HepG2 (cell line): Measurements from ENCODE around the gene WDR91. TPM values are rescaled to one million over a fixed set of nuclear protein-coding genes. Genes with fewer than 3 reads are reported as not detected.

Experiments used
- AGO2 ChIP-seq: fragments of 200-400 bp; formaldehyde crosslinking; optimal IDR thresholded peaks from 2 replicates; pipeline ENCODE3; 2017; ENCODE audit warnings: mild to moderate bottlenecking, low read depth, low read length, moderate library complexity
- BHLHE40 ChIP-seq: IDR thresholded peaks from 2 replicates; pipeline ENCODE4 v1.6.1; 2011; ENCODE audit warnings: low read length, improper control_type of control experiment
- CBX1 ChIP-seq: IDR thresholded peaks from one replicate; pipeline ENCODE4 v1.6.1; 2016; ENCODE audit warnings: antibody characterized with exemption, low read depth
- JUND ChIP-seq: sonication (generic); formaldehyde crosslinking; IDR thresholded peaks from 2 replicates; pipeline ENCODE4 v1.8.0; 2022; ENCODE audit warnings: mild to moderate bottlenecking, missing genetic modification reagents
- KLF9 ChIP-seq: IDR thresholded peaks from 2 replicates; pipeline ENCODE4 v1.6.1; 2016; ENCODE audit warnings: low read depth
- MAZ ChIP-seq, 2 experiments: sonication (generic) in 1 of 2; formaldehyde crosslinking in 1 of 2; IDR thresholded peaks; 2 replicates each; pipeline versions ENCODE4 v1.5.0 to v1.6.1; 2012 to 2020; ENCODE audit warnings: low read depth in 2 of 2, mild to moderate bottlenecking in 2 of 2, borderline replicate concordance in 1 of 2, improper control_type of control experiment in 1 of 2, low read length in 1 of 2, missing genetic modification reagents in 1 of 2, moderate library complexity in 1 of 2
- REL ChIP-seq: sonication (generic); formaldehyde crosslinking; conservative IDR thresholded peaks from 2 replicates; pipeline ENCODE4 v1.8.0; 2022; ENCODE audit warnings: mild to moderate bottlenecking, missing genetic modification reagents, moderate library complexity
- ZNF224 ChIP-seq: sonication (generic); formaldehyde crosslinking; IDR thresholded peaks from 2 replicates; pipeline ENCODE4 v1.5.0; 2020; ENCODE audit warnings: mild to moderate bottlenecking, missing genetic modification reagents
- ZNF264 ChIP-seq: sonication (generic); formaldehyde crosslinking; IDR thresholded peaks from 2 replicates; pipeline ENCODE4 v1.4.0; 2020; ENCODE audit warnings: missing genetic modification reagents
- ZNF430 ChIP-seq: sonication (generic); formaldehyde crosslinking; IDR thresholded peaks from 2 replicates; pipeline ENCODE4 v1.9.0; 2021; ENCODE audit warnings: mild to moderate bottlenecking, missing genetic modification reagents
- ZNF451 ChIP-seq: sonication (generic); formaldehyde crosslinking; IDR thresholded peaks from 2 replicates; pipeline ENCODE4 v1.5.0; 2020; ENCODE audit warnings: mild to moderate bottlenecking, missing genetic modification reagents
- ZNF816 ChIP-seq: sonication (generic); formaldehyde crosslinking; IDR thresholded peaks from 2 replicates; pipeline ENCODE4 v1.8.0; 2022; ENCODE audit warnings: missing genetic modification reagents, mild to moderate bottlenecking, borderline replicate concordance
- polyA plus RNA-seq, 8 experiments: library from polyadenylated mRNA; depleted of rRNA in 3 of 8; stranded (reverse) in 7 of 8; unstranded in 1 of 8; fragments of >200 nt; fragmentation: Illumina TruSeq in 4 of 8; extraction: Trizol in 4 of 8; gene quantifications; 2 replicates each; pipeline versions ENCODE4 v1.2.1 to v1.2.3, GENCODE V29; 2011 to 2016; ENCODE audit warnings: low read depth in 4 of 8, missing spikeins in 1 of 8, mixed read lengths in 1 of 8; ENCODE audit not compliant: insufficient read depth in 1 of 8
- total RNA-seq, 5 experiments: library from RNA; depleted of rRNA; stranded (reverse); fragments of >200 nt; fragmentation: Illumina TruSeq; extraction: Trizol; gene quantifications; 2 replicates each; pipeline ENCODE4 v1.2.3, GENCODE V29; 2016; ENCODE audit warnings: low read depth in 1 of 5
- TF ChIP-seq, protein P1 (sequence below): sonication (generic); formaldehyde crosslinking; conservative IDR thresholded peaks from 2 replicates; pipeline ENCODE4 v1.4.0; 2020; ENCODE audit warnings: mild to moderate bottlenecking, missing genetic modification reagents, moderate library complexity
- TF ChIP-seq, protein P2 (sequence below): sonication (generic); formaldehyde crosslinking; IDR thresholded peaks from 2 replicates; pipeline ENCODE4 v1.5.0; 2020; ENCODE audit warnings: mild to moderate bottlenecking, missing genetic modification reagents, borderline replicate concordance
- TF ChIP-seq, protein P3 (sequence below): sonication (generic); formaldehyde crosslinking; IDR thresholded peaks from 2 replicates; pipeline ENCODE4 v1.4.0; 2020; ENCODE audit warnings: missing genetic modification reagents, mild to moderate bottlenecking, borderline replicate concordance
- TF ChIP-seq, protein P4 (sequence below): sonication (generic); formaldehyde crosslinking; conservative IDR thresholded peaks from 2 replicates; pipeline ENCODE4 v1.4.0; 2020; ENCODE audit warnings: missing genetic modification reagents

WDR91 gene
- total and polyA plus RNA-seq, 2 of the 13 experiments (the other 11 are each of a cell fraction or from before 2014, with no cell fraction given), result 11.6 to 12.1 TPM

DNA sequence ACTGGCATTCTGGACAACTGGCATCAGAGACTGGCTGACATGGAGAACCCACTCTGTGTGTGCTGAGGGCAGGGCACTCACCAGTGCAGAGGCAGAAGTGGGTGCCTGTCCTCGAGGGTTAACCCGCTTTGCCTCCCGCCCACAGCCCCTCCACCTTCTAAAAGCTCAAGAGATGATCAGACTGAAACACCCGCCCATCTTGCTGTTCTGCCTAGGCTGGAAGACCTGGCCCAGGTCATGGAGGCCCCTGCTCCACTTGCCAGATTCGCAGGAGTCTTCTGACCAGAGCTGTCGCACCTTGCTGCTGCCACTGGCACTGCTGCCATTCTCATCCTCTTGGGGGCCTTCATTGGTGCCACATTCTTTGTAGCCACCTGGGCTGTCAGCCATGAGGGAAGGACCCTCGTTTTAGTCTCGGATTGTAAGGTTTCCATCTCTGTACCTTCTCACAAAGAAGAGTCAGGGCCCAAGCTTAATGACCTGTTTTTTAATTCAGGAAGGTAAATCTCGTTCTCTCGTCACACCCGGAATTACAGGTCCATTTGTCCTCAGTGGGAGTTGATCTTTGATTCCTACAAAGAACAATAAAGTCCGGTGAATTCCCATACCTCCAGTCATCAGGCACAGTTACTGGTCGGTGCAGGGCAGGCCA lies 42.7 kb downstream of the WDR91 start (continued):
- TF ChIP-seq, protein P1, sequence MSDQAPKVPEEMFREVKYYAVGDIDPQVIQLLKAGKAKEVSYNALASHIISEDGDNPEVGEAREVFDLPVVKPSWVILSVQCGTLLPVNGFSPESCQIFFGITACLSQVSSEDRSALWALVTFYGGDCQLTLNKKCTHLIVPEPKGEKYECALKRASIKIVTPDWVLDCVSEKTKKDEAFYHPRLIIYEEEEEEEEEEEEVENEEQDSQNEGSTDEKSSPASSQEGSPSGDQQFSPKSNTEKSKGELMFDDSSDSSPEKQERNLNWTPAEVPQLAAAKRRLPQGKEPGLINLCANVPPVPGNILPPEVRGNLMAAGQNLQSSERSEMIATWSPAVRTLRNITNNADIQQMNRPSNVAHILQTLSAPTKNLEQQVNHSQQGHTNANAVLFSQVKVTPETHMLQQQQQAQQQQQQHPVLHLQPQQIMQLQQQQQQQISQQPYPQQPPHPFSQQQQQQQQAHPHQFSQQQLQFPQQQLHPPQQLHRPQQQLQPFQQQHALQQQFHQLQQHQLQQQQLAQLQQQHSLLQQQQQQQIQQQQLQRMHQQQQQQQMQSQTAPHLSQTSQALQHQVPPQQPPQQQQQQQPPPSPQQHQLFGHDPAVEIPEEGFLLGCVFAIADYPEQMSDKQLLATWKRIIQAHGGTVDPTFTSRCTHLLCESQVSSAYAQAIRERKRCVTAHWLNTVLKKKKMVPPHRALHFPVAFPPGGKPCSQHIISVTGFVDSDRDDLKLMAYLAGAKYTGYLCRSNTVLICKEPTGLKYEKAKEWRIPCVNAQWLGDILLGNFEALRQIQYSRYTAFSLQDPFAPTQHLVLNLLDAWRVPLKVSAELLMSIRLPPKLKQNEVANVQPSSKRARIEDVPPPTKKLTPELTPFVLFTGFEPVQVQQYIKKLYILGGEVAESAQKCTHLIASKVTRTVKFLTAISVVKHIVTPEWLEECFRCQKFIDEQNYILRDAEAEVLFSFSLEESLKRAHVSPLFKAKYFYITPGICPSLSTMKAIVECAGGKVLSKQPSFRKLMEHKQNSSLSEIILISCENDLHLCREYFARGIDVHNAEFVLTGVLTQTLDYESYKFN (CRISPR knock-in tag), result no peak
- TF ChIP-seq BHLHE40, result no peak
- TF ChIP-seq ZNF430, result peak; percentile 25; the same call in 1 of the 2 replicates
- 0 out of 2 replicates have a peak, but pooled peaks have one; percentile 22 for TF ChIP-seq JUND (CRISPR knock-in tag)
- no peak for TF ChIP-seq REL (CRISPR knock-in tag)
- TF ChIP-seq ZNF264 (CRISPR knock-in tag), result 0 out of 2 replicates have a peak, but pooled peaks have one; percentile 9
- TF ChIP-seq AGO2, result peak; percentile 73
- TF ChIP-seq, protein P2, sequence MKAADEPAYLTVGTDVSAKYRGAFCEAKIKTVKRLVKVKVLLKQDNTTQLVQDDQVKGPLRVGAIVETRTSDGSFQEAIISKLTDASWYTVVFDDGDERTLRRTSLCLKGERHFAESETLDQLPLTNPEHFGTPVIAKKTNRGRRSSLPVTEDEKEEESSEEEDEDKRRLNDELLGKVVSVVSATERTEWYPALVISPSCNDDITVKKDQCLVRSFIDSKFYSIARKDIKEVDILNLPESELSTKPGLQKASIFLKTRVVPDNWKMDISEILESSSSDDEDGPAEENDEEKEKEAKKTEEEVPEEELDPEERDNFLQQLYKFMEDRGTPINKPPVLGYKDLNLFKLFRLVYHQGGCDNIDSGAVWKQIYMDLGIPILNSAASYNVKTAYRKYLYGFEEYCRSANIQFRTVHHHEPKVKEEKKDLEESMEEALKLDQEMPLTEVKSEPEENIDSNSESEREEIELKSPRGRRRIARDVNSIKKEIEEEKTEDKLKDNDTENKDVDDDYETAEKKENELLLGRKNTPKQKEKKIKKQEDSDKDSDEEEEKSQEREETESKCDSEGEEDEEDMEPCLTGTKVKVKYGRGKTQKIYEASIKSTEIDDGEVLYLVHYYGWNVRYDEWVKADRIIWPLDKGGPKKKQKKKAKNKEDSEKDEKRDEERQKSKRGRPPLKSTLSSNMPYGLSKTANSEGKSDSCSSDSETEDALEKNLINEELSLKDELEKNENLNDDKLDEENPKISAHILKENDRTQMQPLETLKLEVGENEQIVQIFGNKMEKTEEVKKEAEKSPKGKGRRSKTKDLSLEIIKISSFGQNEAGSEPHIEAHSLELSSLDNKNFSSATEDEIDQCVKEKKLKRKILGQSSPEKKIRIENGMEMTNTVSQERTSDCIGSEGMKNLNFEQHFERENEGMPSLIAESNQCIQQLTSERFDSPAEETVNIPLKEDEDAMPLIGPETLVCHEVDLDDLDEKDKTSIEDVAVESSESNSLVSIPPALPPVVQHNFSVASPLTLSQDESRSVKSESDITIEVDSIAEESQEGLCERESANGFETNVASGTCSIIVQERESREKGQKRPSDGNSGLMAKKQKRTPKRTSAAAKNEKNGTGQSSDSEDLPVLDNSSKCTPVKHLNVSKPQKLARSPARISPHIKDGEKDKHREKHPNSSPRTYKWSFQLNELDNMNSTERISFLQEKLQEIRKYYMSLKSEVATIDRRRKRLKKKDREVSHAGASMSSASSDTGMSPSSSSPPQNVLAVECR (CRISPR knock-in tag), result peak; percentile 19; the same call in 1 of the 2 replicates
- TF ChIP-seq, protein P3, sequence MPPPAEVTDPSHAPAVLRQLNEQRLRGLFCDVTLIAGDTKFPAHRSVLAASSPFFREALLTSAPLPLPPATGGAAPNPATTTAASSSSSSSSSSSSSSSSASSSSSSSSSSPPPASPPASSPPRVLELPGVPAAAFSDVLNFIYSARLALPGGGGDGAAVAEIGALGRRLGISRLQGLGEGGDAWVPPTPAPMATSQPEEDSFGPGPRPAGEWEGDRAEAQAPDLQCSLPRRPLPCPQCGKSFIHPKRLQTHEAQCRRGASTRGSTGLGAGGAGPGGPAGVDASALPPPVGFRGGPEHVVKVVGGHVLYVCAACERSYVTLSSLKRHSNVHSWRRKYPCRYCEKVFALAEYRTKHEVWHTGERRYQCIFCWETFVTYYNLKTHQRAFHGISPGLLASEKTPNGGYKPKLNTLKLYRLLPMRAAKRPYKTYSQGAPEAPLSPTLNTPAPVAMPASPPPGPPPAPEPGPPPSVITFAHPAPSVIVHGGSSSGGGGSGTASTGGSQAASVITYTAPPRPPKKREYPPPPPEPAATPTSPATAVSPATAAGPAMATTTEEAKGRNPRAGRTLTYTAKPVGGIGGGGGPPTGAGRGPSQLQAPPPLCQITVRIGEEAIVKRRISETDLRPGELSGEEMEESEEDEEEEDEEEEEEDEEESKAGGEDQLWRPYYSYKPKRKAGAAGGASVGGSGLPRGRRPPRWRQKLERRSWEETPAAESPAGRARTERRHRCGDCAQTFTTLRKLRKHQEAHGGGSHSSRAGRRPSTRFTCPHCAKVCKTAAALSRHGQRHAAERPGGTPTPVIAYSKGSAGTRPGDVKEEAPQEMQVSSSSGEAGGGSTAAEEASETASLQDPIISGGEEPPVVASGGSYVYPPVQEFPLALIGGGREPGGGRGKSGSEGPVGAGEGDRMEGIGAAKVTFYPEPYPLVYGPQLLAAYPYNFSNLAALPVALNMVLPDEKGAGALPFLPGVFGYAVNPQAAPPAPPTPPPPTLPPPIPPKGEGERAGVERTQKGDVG (CRISPR knock-in tag), result no peak
- 0 out of 2 replicates have a peak, but pooled peaks have one; percentile 29 for TF ChIP-seq ZNF816 (CRISPR knock-in tag)
- TF ChIP-seq MAZ (IDR thresholded peaks at IDR 0.05; ENCODE audit: borderline replicate concordance, low read depth, low read length), result no peak
- 0 out of 2 replicates have a peak, but pooled peaks have one; percentile 19 for TF ChIP-seq MAZ (CRISPR knock-in tag; IDR thresholded peaks at IDR 0.05; ENCODE audit: low read depth)
- TF ChIP-seq ZNF451 (CRISPR knock-in tag), result no peak
- no peak for TF ChIP-seq CBX1
- 0 out of 2 replicates have a peak, but pooled peaks have one; percentile 33 for TF ChIP-seq ZNF224 (CRISPR knock-in tag)
- 0 out of 2 replicates have a peak, but pooled peaks have one; percentile 26 for TF ChIP-seq KLF9 (CRISPR knock-in tag)
- TF ChIP-seq, protein P4, sequence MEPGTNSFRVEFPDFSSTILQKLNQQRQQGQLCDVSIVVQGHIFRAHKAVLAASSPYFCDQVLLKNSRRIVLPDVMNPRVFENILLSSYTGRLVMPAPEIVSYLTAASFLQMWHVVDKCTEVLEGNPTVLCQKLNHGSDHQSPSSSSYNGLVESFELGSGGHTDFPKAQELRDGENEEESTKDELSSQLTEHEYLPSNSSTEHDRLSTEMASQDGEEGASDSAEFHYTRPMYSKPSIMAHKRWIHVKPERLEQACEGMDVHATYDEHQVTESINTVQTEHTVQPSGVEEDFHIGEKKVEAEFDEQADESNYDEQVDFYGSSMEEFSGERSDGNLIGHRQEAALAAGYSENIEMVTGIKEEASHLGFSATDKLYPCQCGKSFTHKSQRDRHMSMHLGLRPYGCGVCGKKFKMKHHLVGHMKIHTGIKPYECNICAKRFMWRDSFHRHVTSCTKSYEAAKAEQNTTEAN, result no peak
